HEK293 (cell line): ENCODE measurements around the gene CNST.

ENCODE experiments used
- CTCF ChIP-seq: fragments of 450-650 bp; formaldehyde crosslinking; IDR thresholded peaks from 2 replicates; pipeline ENCODE4 v1.5.1; 2016; ENCODE audit warnings: missing biosample characterization, missing genetic modification characterization
- PBX3 ChIP-seq: sonication (generic); formaldehyde crosslinking; IDR thresholded peaks from 2 replicates; pipeline ENCODE4 v1.8.1; 2022; ENCODE audit warnings: mild to moderate bottlenecking, moderate library complexity, missing genetic modification reagents
- PRDM1 ChIP-seq: fragments of 450-650 bp; formaldehyde crosslinking; IDR thresholded peaks from 2 replicates; pipeline ENCODE4; 2016; ENCODE audit warnings: missing biosample characterization, missing genetic modification characterization
- ZBTB26 ChIP-seq: fragments of 450-650 bp; formaldehyde crosslinking; optimal IDR thresholded peaks from 2 replicates; pipeline ENCODE3; 2016; ENCODE audit warnings: missing biosample characterization, mild to moderate bottlenecking, missing genetic modification characterization
- ZBTB49 ChIP-seq: fragments of 450-650 bp; formaldehyde crosslinking; IDR thresholded peaks from 2 replicates; pipeline ENCODE4 v1.5.1; 2016; ENCODE audit warnings: missing biosample characterization, missing genetic modification characterization, low read depth
- ZBTB7A ChIP-seq: fragments of 450-650 bp; formaldehyde crosslinking; IDR thresholded peaks from 2 replicates; pipeline ENCODE4 v1.5.1; 2016; ENCODE audit warnings: low read depth, missing biosample characterization, missing genetic modification characterization
- ZNF18 ChIP-seq: fragments of 450-650 bp; formaldehyde crosslinking; IDR thresholded peaks from 2 replicates; pipeline ENCODE4 v1.5.1; 2016; ENCODE audit warnings: missing biosample characterization, missing genetic modification characterization
- ZNF19 ChIP-seq: fragments of 450-650 bp; formaldehyde crosslinking; IDR thresholded peaks from 2 replicates; pipeline ENCODE4; 2016; ENCODE audit warnings: missing biosample characterization, missing genetic modification characterization, low read depth
- ZNF560 ChIP-seq: fragments of 450-650 bp; formaldehyde crosslinking; IDR thresholded peaks from 2 replicates; pipeline ENCODE4 v1.5.1; 2017; ENCODE audit warnings: missing biosample characterization, missing genetic modification characterization, borderline replicate concordance
- ZSCAN30 ChIP-seq: fragments of 450-650 bp; IDR thresholded peaks from 2 replicates; pipeline ENCODE4 v1.5.1; 2018; ENCODE audit warnings: missing biosample characterization, mild to moderate bottlenecking, missing genetic modification characterization, moderate library complexity

- TF ChIP-seq ZBTB26 (tag by site-specific recombination) (no peak), ZBTB49 (tag by site-specific recombination) (no peak), CTCF (no peak), PRDM1 (tag by site-specific recombination) (no peak), PBX3 (CRISPR knock-in tag) (no peak), ZNF19 (tag by site-specific recombination) (no peak), ZBTB7A (tag by site-specific recombination) (no peak), ZNF18 (tag by site-specific recombination) (no peak), ZNF560 (tag by site-specific recombination) (no peak), ZSCAN30 (tag by site-specific recombination) (no peak)
Observed at GRCh38 chr1:246530482-246530881, 35.8 kb upstream of the CNST start.
